ENCODE data around the gene ZNF473.
A peak's percentile ranks its signal among the peaks of the same experiment; 100 is the strongest.
"Not testable (repeated sequence)": the region's sequence is repeated elsewhere in the genome, so short reads cannot be mapped to it uniquely, and the experiment has no call there.

Gene ZNF473

DNA sequence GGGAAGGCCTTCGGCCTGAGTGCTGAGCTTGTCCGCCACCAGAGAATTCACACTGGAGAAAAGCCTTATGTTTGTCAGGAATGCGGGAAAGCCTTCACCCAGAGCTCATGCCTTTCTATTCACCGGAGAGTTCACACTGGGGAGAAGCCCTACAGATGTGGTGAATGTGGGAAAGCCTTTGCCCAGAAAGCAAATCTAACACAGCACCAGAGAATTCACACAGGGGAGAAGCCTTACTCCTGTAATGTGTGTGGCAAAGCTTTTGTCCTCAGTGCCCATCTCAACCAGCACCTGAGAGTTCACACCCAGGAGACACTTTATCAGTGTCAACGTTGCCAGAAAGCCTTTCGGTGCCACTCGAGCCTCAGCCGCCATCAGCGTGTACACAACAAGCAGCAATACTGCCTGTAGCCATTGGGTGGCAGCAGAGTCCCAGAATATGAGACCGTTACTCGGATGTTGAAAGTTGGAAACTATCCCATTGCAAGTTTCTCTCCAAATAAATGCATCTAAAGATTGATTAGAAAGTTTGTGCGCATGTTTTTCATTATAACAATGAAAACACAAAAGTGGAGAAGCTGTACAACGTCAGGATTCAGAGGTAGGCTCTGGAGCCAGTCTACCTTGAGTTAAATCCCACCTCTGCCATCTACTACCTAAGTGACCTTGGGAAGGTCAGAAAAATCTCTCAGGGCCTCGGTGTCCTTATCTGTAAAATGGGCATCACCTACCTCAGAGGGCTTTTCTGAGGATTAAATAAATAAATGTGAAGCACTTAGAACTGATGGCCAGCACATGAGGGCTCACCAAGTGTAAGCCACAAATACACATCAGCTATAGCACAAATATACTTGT is 21.1 kb downstream of the ZNF473 start:
- DNase-seq (ENCODE audit: low read depth): no peak
- TF ChIP-seq, protein P1, sequence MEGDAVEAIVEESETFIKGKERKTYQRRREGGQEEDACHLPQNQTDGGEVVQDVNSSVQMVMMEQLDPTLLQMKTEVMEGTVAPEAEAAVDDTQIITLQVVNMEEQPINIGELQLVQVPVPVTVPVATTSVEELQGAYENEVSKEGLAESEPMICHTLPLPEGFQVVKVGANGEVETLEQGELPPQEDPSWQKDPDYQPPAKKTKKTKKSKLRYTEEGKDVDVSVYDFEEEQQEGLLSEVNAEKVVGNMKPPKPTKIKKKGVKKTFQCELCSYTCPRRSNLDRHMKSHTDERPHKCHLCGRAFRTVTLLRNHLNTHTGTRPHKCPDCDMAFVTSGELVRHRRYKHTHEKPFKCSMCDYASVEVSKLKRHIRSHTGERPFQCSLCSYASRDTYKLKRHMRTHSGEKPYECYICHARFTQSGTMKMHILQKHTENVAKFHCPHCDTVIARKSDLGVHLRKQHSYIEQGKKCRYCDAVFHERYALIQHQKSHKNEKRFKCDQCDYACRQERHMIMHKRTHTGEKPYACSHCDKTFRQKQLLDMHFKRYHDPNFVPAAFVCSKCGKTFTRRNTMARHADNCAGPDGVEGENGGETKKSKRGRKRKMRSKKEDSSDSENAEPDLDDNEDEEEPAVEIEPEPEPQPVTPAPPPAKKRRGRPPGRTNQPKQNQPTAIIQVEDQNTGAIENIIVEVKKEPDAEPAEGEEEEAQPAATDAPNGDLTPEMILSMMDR (IDR thresholded peaks at IDR 0.05; ENCODE audit: insufficient read depth, low read depth, low read length, missing control alignments): peak; percentile 35
- no peak overlapping the region for H3K4me3 ChIP-seq (ENCODE audit: low read depth, low read length)

DNA sequence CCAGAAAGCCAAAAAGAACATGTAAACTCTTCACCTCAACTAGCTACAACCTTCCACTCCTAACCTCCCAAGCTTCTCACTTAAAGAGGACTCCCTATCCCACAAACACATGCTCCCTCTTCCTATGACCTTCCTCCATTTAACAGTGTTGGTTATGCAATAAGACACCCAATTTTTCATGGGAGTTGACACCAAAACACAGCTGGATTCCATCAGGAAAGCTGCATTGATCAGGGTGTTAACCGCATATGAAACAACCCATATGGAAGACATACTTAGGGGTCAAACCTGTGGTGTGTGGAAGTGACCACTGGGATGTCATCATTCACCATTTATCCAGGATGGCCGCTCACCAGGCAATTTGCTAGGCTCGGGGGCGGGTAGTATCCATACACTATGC is 21.9 kb downstream of the ZNF473 start:
- DNase-seq (ENCODE audit: low read depth): no peak
- TF ChIP-seq, protein P1 (IDR thresholded peaks at IDR 0.05; ENCODE audit: insufficient read depth, low read depth, low read length, missing control alignments): no peak
- H3K4me3 ChIP-seq (ENCODE audit: low read depth, low read length): no peak overlapping the region

DNA sequence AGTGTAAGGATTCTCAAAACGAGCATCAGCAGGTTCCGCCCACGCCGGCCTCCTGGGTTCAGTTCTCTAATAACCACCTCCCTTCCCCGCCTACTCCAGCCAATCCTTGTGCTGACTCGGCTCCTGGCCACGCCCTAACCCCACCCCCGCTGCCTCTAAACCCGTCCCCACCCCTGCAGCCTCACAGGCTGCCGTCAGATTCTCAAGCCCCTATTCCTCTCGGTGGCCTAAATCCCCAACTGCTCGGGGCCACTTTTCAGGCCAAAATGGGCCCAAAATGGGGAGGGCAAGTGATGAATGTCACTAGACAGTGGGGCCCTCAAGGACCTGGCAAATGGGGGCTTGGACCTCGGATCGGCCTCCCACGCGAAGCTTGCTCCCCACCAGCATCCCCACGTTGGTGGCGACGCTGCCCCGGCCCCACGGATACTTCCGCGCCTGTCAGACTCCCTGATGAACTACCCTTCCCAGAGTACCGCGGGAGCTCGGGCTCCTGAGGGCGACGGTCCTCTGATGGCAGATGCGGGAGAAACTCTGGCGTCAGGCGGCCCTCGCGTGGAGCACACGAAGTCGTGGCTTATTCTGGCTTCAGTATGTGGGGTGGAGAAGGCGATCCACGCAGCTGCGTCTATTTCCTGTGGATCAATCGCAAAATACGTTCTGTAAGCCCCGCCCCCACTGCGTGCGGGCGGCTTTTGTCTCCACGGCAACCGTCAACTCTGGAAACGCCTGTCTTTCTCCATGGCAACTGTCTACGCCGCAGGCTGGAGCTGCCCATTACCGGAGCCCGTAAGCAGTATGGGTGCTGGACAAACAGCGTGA is 24.8 kb downstream of the ZNF473 start:
- DNase-seq (ENCODE audit: low read depth): peak; percentile 53
- H3K4me3 ChIP-seq (ENCODE audit: low read depth, low read length): no peak overlapping the region; the same call in 1 of the 2 replicates
- TF ChIP-seq, protein P1 (IDR thresholded peaks at IDR 0.05; ENCODE audit: insufficient read depth, low read depth, low read length, missing control alignments): no peak

DNA sequence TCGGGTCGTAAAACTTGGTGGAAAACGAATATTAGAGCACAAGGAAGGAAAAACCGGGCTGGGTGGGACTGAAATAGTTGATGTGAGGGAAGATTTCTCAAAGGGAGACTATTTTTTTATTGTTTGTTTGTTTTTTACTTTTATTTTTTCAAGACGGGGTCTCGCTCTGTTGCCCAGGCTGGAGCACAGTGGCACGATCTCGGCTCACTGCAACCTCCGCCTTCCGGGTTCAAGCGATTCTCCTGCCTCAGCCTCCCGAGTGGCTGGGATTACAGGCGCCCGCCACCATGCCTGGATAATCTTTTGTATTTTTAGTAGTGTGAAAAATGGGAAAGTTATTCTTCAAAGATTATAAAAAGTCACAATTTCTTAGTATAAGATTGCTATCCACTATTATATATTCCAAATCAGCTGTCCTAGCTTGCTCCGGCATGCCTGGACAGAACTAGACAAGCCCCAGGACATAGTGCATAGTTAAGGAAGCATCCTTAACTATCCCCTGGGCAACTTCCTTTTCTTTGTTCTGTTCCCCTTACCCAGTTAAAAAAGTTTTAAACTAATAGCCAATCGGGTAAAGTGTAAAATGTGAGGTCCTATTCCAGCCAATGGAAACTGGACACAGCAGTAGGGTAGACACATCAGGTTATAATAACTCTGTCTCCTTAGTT is 25.6 kb downstream of the ZNF473 start:
- not testable (repeated sequence) for H3K4me3 ChIP-seq (ENCODE audit: low read depth, low read length); DNase-seq (ENCODE audit: low read depth)

DNA sequence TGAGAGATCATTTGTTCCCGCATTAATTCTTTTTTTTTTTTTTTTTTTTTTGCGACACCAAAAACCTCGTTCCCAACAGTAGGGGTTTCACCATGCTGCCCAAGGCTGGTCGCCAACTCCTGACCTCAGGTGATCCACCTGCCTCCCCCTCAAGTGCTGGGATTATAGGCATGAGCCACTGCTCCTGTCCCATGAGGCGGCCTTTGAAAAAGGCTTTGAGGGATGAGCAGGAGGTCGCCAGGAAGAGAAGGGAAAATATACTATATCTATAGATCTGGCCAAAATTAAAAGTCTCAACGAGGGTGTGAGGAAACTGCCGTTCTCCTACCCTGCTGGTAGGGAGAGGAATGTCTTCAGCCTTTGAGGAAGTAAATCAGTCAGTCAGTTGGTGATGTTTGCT is 26.2 kb downstream of the ZNF473 start:
- TF ChIP-seq, protein P1 (IDR thresholded peaks at IDR 0.05; ENCODE audit: insufficient read depth, low read depth, low read length, missing control alignments): no peak
- no peak for DNase-seq (ENCODE audit: low read depth)
- H3K4me3 ChIP-seq (ENCODE audit: low read depth, low read length): no peak overlapping the region

DNA sequence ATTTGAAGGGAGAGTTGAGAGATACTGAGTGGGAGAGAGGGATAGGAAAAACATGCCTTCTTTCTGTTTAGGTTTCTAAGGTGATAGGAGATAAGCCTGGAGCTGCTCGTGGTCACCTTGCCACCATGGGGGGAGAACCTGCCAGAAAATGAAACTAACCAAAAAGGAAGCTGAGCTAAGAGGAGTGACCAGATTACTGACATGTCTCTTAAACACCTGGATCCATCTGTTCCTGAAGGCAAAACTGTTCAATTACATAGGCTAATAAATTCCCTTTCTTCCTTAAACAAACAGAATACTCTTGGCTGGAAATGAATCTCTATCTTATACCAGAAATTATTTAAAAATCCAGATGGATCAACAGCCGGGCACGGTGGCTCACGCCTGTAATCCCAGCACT is 27.3 kb downstream of the ZNF473 start:
- peak; percentile 12 for DNase-seq (ENCODE audit: low read depth)
- H3K4me3 ChIP-seq (ENCODE audit: low read depth, low read length): no peak overlapping the region
- TF ChIP-seq, protein P1 (IDR thresholded peaks at IDR 0.05; ENCODE audit: insufficient read depth, low read depth, low read length, missing control alignments): no peak

DNA sequence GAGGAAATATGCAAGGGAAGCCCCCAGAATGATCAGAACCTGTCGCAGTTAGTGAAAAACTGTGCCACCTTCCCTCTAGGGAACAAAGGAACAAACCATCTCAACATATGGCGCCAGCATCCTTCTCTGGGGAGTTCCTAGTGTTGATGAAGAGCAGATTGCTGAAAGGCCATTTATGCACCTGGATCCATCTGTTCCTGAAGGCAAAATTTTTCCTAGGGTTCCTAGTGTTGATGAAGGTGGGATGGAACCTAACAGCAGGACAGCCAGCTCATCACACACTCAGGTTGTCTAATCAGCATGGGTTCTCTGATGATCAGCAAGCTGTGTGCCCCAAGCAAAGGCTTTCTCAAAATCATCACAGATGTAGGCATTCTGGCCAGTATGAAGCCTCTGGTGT is 32.6 kb downstream of the ZNF473 start:
- DNase-seq (ENCODE audit: low read depth): no peak
- no peak overlapping the region for H3K4me3 ChIP-seq (ENCODE audit: low read depth, low read length)
- TF ChIP-seq, protein P1 (IDR thresholded peaks at IDR 0.05; ENCODE audit: insufficient read depth, low read depth, low read length, missing control alignments): no peak
